ENCODE data around the gene IL6. TPM values are rescaled to one million over a fixed set of nuclear protein-coding genes. Genes with fewer than 3 reads are reported as not detected.
A peak's percentile ranks its signal among the peaks of the same experiment; 100 is the strongest.

IL6 gene
- total RNA-seq, 1 donor from 2014 or later, result not detected

DNA sequence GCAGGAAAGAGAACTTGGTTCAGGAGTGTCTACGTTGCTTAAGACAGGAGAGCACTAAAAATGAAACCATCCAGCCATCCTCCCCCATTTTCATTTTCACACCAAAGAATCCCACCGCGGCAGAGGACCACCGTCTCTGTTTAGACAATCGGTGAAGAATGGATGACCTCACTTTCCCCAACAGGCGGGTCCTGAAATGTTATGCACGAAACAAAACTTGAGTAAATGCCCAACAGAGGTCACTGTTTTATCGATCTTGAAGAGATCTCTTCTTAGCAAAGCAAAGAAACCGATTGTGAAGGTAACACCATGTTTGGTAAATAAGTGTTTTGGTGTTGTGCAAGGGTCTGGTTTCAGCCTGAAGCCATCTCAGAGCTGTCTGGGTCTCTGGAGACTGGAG is 1.4 kb upstream of the IL6 start:
- Mint-ChIP-seq H3K36me3 (ENCODE audit: unreplicated experiment) (no peaks in the 10 kb centered on the region), H3K4me1 (ENCODE audit: low read depth, unreplicated experiment) (peaks cover 1% of the 10 kb centered on the region), H3K27ac (ENCODE audit: unreplicated experiment) (no peak overlapping the region), H3K4me3 (ENCODE audit: unreplicated experiment) (no peak overlapping the region), H3K9me3 (ENCODE audit: unreplicated experiment) (no peaks in the 10 kb centered on the region), H3K27me3 (ENCODE audit: unreplicated experiment) (peaks cover 3% of the 10 kb centered on the region)
- TF ChIP-seq, protein P1, sequence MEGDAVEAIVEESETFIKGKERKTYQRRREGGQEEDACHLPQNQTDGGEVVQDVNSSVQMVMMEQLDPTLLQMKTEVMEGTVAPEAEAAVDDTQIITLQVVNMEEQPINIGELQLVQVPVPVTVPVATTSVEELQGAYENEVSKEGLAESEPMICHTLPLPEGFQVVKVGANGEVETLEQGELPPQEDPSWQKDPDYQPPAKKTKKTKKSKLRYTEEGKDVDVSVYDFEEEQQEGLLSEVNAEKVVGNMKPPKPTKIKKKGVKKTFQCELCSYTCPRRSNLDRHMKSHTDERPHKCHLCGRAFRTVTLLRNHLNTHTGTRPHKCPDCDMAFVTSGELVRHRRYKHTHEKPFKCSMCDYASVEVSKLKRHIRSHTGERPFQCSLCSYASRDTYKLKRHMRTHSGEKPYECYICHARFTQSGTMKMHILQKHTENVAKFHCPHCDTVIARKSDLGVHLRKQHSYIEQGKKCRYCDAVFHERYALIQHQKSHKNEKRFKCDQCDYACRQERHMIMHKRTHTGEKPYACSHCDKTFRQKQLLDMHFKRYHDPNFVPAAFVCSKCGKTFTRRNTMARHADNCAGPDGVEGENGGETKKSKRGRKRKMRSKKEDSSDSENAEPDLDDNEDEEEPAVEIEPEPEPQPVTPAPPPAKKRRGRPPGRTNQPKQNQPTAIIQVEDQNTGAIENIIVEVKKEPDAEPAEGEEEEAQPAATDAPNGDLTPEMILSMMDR (IDR thresholded peaks at IDR 0.05; ENCODE audit: partially characterized antibody, unreplicated experiment), result no peak
- no peak for DNase-seq

DNA sequence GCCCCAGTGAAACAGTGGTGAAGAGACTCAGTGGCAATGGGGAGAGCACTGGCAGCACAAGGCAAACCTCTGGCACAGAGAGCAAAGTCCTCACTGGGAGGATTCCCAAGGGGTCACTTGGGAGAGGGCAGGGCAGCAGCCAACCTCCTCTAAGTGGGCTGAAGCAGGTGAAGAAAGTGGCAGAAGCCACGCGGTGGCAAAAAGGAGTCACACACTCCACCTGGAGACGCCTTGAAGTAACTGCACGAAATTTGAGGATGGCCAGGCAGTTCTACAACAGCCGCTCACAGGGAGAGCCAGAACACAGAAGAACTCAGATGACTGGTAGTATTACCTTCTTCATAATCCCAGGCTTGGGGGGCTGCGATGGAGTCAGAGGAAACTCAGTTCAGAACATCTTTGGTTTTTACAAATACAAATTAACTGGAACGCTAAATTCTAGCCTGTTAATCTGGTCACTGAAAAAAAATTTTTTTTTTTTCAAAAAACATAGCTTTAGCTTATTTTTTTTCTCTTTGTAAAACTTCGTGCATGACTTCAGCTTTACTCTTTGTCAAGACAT is 574 bp upstream of the IL6 start:
- H3K4me1 Mint-ChIP-seq (ENCODE audit: low read depth, unreplicated experiment), result peaks cover 1% of the 10 kb centered on the region
- H3K4me3 Mint-ChIP-seq (ENCODE audit: unreplicated experiment), result no peak overlapping the region
- TF ChIP-seq, protein P1 (IDR thresholded peaks at IDR 0.05; ENCODE audit: partially characterized antibody, unreplicated experiment), result peak; percentile 38
- H3K9me3 Mint-ChIP-seq (ENCODE audit: unreplicated experiment), result no peaks in the 10 kb centered on the region
- no peak overlapping the region for H3K27ac Mint-ChIP-seq (ENCODE audit: unreplicated experiment)
- H3K27me3 Mint-ChIP-seq (ENCODE audit: unreplicated experiment), result peaks cover 3% of the 10 kb centered on the region
- no peaks in the 10 kb centered on the region for H3K36me3 Mint-ChIP-seq (ENCODE audit: unreplicated experiment)
- DNase-seq, result peak; percentile 30

DNA sequence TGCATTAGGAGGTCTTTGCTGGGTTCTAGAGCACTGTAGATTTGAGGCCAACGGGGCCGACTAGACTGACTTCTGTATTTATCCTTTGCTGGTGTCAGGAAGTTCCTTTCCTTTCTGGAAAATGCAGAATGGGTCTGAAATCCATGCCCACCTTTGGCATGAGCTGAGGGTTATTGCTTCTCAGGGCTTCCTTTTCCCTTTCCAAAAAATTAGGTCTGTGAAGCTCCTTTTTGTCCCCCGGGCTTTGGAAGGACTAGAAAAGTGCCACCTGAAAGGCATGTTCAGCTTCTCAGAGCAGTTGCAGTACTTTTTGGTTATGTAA is 675 bp downstream of the IL6 start:
- no peaks in the 10 kb centered on the region for H3K36me3 Mint-ChIP-seq (ENCODE audit: unreplicated experiment)
- TF ChIP-seq, protein P1 (IDR thresholded peaks at IDR 0.05; ENCODE audit: partially characterized antibody, unreplicated experiment), result no peak
- no peak for DNase-seq
- no peaks in the 10 kb centered on the region for H3K9me3 Mint-ChIP-seq (ENCODE audit: unreplicated experiment)
- H3K27me3 Mint-ChIP-seq (ENCODE audit: unreplicated experiment), result peaks cover 3% of the 10 kb centered on the region
- H3K27ac Mint-ChIP-seq (ENCODE audit: unreplicated experiment), result no peak overlapping the region
- H3K4me1 Mint-ChIP-seq (ENCODE audit: low read depth, unreplicated experiment), result peaks cover 1% of the 10 kb centered on the region
- H3K4me3 Mint-ChIP-seq (ENCODE audit: unreplicated experiment), result no peak overlapping the region

DNA sequence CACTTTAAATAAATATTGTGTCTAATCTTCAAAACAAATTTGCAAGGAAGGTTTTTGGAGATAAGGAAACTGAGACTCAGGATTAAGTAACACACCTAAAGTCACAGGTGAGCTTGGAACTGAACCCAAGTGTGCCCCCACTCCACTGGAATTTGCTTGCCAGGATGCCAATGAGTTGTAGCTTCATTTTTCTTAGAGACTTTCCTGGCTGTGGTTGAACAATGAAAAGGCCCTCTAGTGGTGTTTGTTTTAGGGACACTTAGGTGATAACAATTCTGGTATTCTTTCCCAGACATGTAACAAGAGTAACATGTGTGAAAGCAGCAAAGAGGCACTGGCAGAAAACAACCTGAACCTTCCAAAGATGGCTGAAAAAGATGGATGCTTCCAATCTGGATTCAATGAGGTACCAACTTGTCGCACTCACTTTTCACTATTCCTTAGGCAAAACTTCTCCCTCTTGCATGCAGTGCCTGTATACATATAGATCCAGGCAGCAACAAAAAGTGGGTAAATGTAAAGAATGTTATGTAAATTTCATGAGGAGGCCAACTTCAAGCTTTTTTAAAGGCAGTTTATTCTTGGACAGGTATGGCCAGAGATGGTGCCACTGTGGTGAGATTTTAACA is 1.5 kb downstream of the IL6 start:
- Mint-ChIP-seq H3K27me3 (ENCODE audit: unreplicated experiment) (peaks cover 3% of the 10 kb centered on the region), H3K4me1 (ENCODE audit: low read depth, unreplicated experiment) (peaks cover 1% of the 10 kb centered on the region), H3K4me3 (ENCODE audit: unreplicated experiment) (no peak overlapping the region), H3K27ac (ENCODE audit: unreplicated experiment) (no peak overlapping the region), H3K36me3 (ENCODE audit: unreplicated experiment) (no peaks in the 10 kb centered on the region), H3K9me3 (ENCODE audit: unreplicated experiment) (no peaks in the 10 kb centered on the region)
- no peak for DNase-seq
- TF ChIP-seq, protein P1 (IDR thresholded peaks at IDR 0.05; ENCODE audit: partially characterized antibody, unreplicated experiment), result peak; percentile 48

DNA sequence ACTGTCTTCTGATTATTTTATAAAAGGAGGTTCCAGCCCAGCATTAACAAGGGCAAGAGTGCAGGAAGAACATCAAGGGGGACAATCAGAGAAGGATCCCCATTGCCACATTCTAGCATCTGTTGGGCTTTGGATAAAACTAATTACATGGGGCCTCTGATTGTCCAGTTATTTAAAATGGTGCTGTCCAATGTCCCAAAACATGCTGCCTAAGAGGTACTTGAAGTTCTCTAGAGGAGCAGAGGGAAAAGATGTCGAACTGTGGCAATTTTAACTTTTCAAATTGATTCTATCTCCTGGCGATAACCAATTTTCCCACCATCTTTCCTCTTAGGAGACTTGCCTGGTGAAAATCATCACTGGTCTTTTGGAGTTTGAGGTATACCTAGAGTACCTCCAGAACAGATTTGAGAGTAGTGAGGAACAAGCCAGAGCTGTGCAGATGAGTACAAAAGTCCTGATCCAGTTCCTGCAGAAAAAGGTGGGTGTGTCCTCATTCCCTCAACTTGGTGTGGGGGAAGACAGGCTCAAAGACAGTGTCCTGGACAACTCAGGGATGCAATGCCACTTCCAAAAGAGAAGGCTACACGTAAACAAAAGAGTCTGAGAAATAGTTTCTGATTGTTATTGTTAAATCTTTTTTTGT is 2.3 kb downstream of the IL6 start:
- H3K36me3 Mint-ChIP-seq (ENCODE audit: unreplicated experiment), result no peaks in the 10 kb centered on the region
- H3K9me3 Mint-ChIP-seq (ENCODE audit: unreplicated experiment), result no peaks in the 10 kb centered on the region
- peaks cover 1% of the 10 kb centered on the region for H3K4me1 Mint-ChIP-seq (ENCODE audit: low read depth, unreplicated experiment)
- no peak for DNase-seq
- no peak overlapping the region for H3K4me3 Mint-ChIP-seq (ENCODE audit: unreplicated experiment)
- peaks cover 3% of the 10 kb centered on the region for H3K27me3 Mint-ChIP-seq (ENCODE audit: unreplicated experiment)
- TF ChIP-seq, protein P1 (IDR thresholded peaks at IDR 0.05; ENCODE audit: partially characterized antibody, unreplicated experiment), result no peak
- H3K27ac Mint-ChIP-seq (ENCODE audit: unreplicated experiment), result no peak overlapping the region
